Mesenchymal stem cell (in vitro differentiated cells and primary cell): ENCODE data around the gene WDR1.

Experiments
- DNase-seq: peaks from one replicate; pipeline ENCODE4 v3.0.0-alpha.2; 2013
- H2AFZ ChIP-seq: one replicate; pipeline ENCODE4 v1.6.1; 2013; ENCODE audit warnings: low read depth, mild to moderate bottlenecking, control low read depth, inconsistent platforms, low read length, moderate library complexity
- H2AK5ac ChIP-seq: 2 replicates; pipeline ENCODE4 v1.6.1; 2013; ENCODE audit warnings: low read length, moderate library complexity, mild to moderate bottlenecking, inconsistent platforms; ENCODE audit not compliant: severe bottlenecking
- H2BK120ac ChIP-seq: one replicate; pipeline ENCODE4 v1.6.1; 2013; ENCODE audit warnings: low read depth, mild to moderate bottlenecking, inconsistent platforms, low read length, moderate library complexity
- H2BK12ac ChIP-seq, 2 experiments: one replicate each; pipeline ENCODE4 v1.6.1; 2013; ENCODE audit warnings: inconsistent platforms in 2 of 2, low read length in 2 of 2, mild to moderate bottlenecking in 2 of 2, moderate library complexity in 2 of 2, control low read depth in 1 of 2
- H2BK15ac ChIP-seq: one replicate; pipeline ENCODE4 v1.6.1; 2013; ENCODE audit warnings: mild to moderate bottlenecking, low read depth, inconsistent platforms; ENCODE audit not compliant: poor library complexity, severe bottlenecking
- H2BK5ac ChIP-seq: 2 replicates; pipeline ENCODE4 v1.6.1; 2013; ENCODE audit warnings: low read depth, mild to moderate bottlenecking, low read length, control low read depth, inconsistent platforms; ENCODE audit not compliant: poor library complexity, severe bottlenecking
- H3K14ac ChIP-seq, 2 experiments: one replicate each; pipeline ENCODE4 v1.6.1; 2013; ENCODE audit warnings: inconsistent platforms in 2 of 2, low read length in 2 of 2, control low read depth in 1 of 2, mild to moderate bottlenecking in 1 of 2, moderate library complexity in 1 of 2
- H3K18ac ChIP-seq, 2 experiments: one replicate each; pipeline ENCODE4 v1.6.1; 2013; ENCODE audit warnings: inconsistent platforms in 2 of 2, low read length in 2 of 2, control low read depth in 1 of 2, low read depth in 1 of 2, mild to moderate bottlenecking in 1 of 2
- H3K23ac ChIP-seq, 2 experiments: one replicate each; pipeline ENCODE4 v1.6.1; 2013; ENCODE audit warnings: inconsistent platforms in 2 of 2, low read length in 2 of 2, mild to moderate bottlenecking in 2 of 2, moderate library complexity in 2 of 2, control low read depth in 1 of 2
- H3K27ac ChIP-seq: 2 replicates; pipeline ENCODE4 v1.5.1; 2013; ENCODE audit warnings: mild to moderate bottlenecking, moderate library complexity, low read length, control low read depth, inconsistent platforms; ENCODE audit not compliant: poor library complexity, severe bottlenecking
- H3K27me3 ChIP-seq, 2 experiments: 2 replicates each; pipeline versions ENCODE4 v1.6.1 to v1.7.0; 2013; ENCODE audit warnings: low read length in 2 of 2, mild to moderate bottlenecking in 2 of 2, moderate library complexity in 2 of 2, control low read depth in 1 of 2, inconsistent platforms in 1 of 2; ENCODE audit not compliant: control insufficient read depth in 1 of 2, insufficient read depth in 1 of 2
- H3K36me3 ChIP-seq, 2 experiments: 2 replicates each; pipeline versions ENCODE4 v1.6.1 to v1.7.0; 2013; ENCODE audit warnings: low read length in 2 of 2, control low read depth in 1 of 2, inconsistent platforms in 1 of 2, low read depth in 1 of 2, mild to moderate bottlenecking in 1 of 2; ENCODE audit not compliant: insufficient read depth in 2 of 2, control insufficient read depth in 1 of 2
- H3K4ac ChIP-seq, 2 experiments: one replicate each; pipeline ENCODE4 v1.6.1; 2013; ENCODE audit warnings: inconsistent platforms in 2 of 2, low read length in 2 of 2, mild to moderate bottlenecking in 2 of 2, moderate library complexity in 2 of 2, control low read depth in 1 of 2, low read depth in 1 of 2
- H3K4me1 ChIP-seq: 2 replicates; pipeline ENCODE4 v1.6.1; 2013; ENCODE audit warnings: low read depth, low read length, control low read depth; ENCODE audit not compliant: control insufficient read depth, insufficient read depth
- H3K4me2 ChIP-seq: 2 replicates; pipeline ENCODE4 v1.6.1; 2013; ENCODE audit warnings: low read length, mild to moderate bottlenecking, inconsistent platforms; ENCODE audit not compliant: poor library complexity, severe bottlenecking
- H3K4me3 ChIP-seq, 2 experiments: 2 replicates each; pipeline versions ENCODE4 v1.5.1 to v1.7.0; 2013; ENCODE audit warnings: low read length in 2 of 2, mild to moderate bottlenecking in 2 of 2, control low read depth in 1 of 2, low read depth in 1 of 2; ENCODE audit not compliant: insufficient read depth in 1 of 2
- H3K79me1 ChIP-seq: replicated peaks from 2 replicates; pipeline ENCODE4 v1.6.1; 2013; ENCODE audit warnings: mild to moderate bottlenecking, control low read depth, low read length, inconsistent platforms; ENCODE audit not compliant: poor library complexity, severe bottlenecking
- H3K9ac ChIP-seq: 2 replicates; pipeline ENCODE4 v1.7.0; 2013; ENCODE audit warnings: mild to moderate bottlenecking, low read length, moderate library complexity
- H3K9me3 ChIP-seq: 2 replicates; pipeline ENCODE4 v1.7.0; 2013; ENCODE audit warnings: mild to moderate bottlenecking, low read length; ENCODE audit not compliant: control insufficient read depth
- H4K8ac ChIP-seq: one replicate; pipeline ENCODE4 v1.6.1; 2013; ENCODE audit warnings: inconsistent platforms, mild to moderate bottlenecking, low read length, moderate library complexity
- H4K91ac ChIP-seq: one replicate; pipeline ENCODE4 v1.6.1; 2013; ENCODE audit warnings: mild to moderate bottlenecking, low read length, inconsistent platforms
- WGBS: methylation state at CpG from one replicate; pipeline ENCODE4 v1.1.7; 2013; ENCODE audit warnings: mixed read lengths; 5-methylcytosine and 5-hydroxymethylcytosine counted together

Gene WDR1

DNA sequence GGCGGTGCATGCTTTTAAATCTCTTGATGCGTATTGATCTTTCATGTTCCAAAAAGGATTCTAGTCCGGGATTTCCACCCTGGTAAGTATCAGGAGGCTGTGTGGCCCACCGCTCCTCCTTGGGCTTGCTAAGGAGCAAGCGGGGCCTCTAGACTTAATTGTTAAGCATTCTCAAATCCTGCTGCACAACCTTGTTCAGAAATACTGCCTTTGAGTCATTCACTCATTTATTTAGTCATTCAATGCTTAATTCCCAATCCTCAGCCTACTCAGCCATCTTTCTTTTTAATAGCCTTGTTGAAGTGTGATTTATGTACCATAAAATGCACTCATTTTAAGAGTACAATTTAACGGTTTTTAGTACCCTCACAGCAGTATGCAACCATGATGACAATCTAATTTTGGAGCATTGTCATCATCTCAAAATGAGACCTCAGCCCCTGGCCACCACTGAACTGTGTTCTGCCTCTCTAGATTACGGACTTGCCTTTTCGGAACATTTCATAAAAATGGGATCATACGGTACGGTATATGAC is 79.7 kb downstream of the WDR1 start:
- 84% methylated on average over 10 of the region's 10 CpGs for WGBS
- no peak overlapping the region for H2BK12ac ChIP-seq

DNA sequence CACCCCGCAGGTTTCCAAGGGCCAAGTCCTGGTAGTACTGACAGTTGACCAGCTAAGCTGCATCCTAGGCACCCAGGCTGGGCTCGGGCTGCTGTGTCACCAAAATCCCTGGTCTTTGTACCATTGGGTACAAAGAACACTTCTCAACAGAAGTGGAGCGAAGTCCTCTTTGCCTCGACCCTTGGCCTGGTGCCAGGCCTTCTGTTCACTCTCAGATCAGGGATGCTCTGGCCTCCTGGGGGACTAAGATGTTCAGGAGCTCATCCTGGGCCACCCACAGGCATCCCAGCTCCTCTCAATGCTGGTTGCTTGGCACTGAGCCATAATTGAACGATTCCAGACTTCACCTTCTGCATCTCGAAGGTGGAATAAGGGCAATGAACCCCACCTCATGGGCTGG is 81.5 kb downstream of the WDR1 start:
- Histone ChIP-seq H2BK15ac (no peak overlapping the region), H3K14ac (no peak overlapping the region), H3K23ac (no peak overlapping the region), H3K9ac (no peak overlapping the region), H3K4ac (no peak overlapping the region), H3K18ac (no peak overlapping the region), H2AFZ (no peak overlapping the region), H3K4me3 (no peak overlapping the region), H4K91ac (no peak overlapping the region), H3K27ac (no peak overlapping the region), H3K4me2 (no peak overlapping the region), H3K36me3 (no peaks in the 10 kb centered on the region), H3K9me3 (no peaks in the 10 kb centered on the region), H2BK120ac (no peak overlapping the region), H3K27me3 (peaks cover 4 to 7% of the 10 kb centered on the region in 2 experiments), H4K8ac (no peak overlapping the region), H2AK5ac (no peak overlapping the region), H2BK5ac (no peak overlapping the region), H3K4me1 (peaks cover 14% of the 10 kb centered on the region), H3K79me1 (no peaks in the 10 kb centered on the region), H2BK12ac (no peak overlapping the region)
- WGBS: 85% methylated on average over 6 of the region's 6 CpGs
- DNase-seq: no peak

More for the DNA sequence above, 79.7 kb downstream of the WDR1 start:
- no peak overlapping the region for H3K4me2 ChIP-seq
- no peak overlapping the region for H3K18ac ChIP-seq
- no peaks in the 10 kb centered on the region for H3K79me1 ChIP-seq
- H2BK120ac ChIP-seq: no peak overlapping the region
- no peak overlapping the region for H3K23ac ChIP-seq
- DNase-seq: no peak
- H4K8ac ChIP-seq: no peak overlapping the region
- H3K27me3 ChIP-seq: peaks cover 4 to 7% of the 10 kb centered on the region in 2 experiments
- no peak overlapping the region for H3K4me3 ChIP-seq
- H2AFZ ChIP-seq: no peak overlapping the region
- no peak overlapping the region for H2AK5ac ChIP-seq
- H3K14ac ChIP-seq: no peak overlapping the region
- H3K4ac ChIP-seq: no peak overlapping the region
- H3K27ac ChIP-seq: no peak overlapping the region
- H3K9me3 ChIP-seq: no peaks in the 10 kb centered on the region
- H3K9ac ChIP-seq: no peak overlapping the region
- no peak overlapping the region for H2BK15ac ChIP-seq
- no peaks in the 10 kb centered on the region for H3K36me3 ChIP-seq
- no peak overlapping the region for H4K91ac ChIP-seq
- H2BK5ac ChIP-seq: no peak overlapping the region
- H3K4me1 ChIP-seq: peaks cover 14% of the 10 kb centered on the region

DNA sequence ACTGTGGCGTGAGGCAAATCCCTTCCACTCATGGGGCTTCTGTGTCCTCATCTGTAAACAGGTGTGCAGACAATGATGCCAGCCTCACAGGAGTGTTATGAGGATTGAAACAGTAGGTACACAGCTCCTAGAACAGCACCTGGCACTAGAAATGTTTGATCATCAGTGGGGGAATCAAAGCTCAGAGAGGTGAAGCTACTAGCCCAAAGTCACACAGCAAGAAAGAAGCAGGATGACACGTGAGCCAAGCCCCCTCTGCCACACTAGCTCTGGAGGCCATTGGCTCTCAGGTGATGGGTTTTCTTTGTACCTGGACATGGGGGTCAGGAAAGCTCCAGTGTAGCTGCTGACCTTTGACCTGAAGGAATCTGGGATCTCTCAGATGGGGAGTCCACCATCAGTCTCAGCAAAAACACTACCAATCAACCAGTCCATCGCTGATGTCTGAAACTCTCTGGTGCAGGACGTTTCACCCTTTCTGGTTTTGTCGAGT is 81.9 kb downstream of the WDR1 start:
- Histone ChIP-seq H2BK12ac (no peak overlapping the region), H3K4ac (no peak overlapping the region), H3K9ac (no peak overlapping the region), H3K14ac (no peak overlapping the region), H3K79me1 (no peaks in the 10 kb centered on the region), H2BK15ac (no peak overlapping the region), H4K8ac (no peak overlapping the region), H3K9me3 (no peaks in the 10 kb centered on the region), H3K27me3 (peaks cover 4 to 7% of the 10 kb centered on the region in 2 experiments), H4K91ac (no peak overlapping the region), H2AK5ac (peak overlapping the region; percentile 41), H3K4me1 (peaks cover 14% of the 10 kb centered on the region), H3K23ac (no peak overlapping the region), H2BK120ac (no peak overlapping the region), H3K27ac (no peak overlapping the region), H3K4me2 (no peak overlapping the region), H2AFZ (no peak overlapping the region), H3K18ac (no peak overlapping the region), H3K4me3 (no peak overlapping the region), H3K36me3 (no peaks in the 10 kb centered on the region), H2BK5ac (no peak overlapping the region)
- 83% methylated on average over 5 of the region's 5 CpGs for WGBS
- DNase-seq: no peak

DNA sequence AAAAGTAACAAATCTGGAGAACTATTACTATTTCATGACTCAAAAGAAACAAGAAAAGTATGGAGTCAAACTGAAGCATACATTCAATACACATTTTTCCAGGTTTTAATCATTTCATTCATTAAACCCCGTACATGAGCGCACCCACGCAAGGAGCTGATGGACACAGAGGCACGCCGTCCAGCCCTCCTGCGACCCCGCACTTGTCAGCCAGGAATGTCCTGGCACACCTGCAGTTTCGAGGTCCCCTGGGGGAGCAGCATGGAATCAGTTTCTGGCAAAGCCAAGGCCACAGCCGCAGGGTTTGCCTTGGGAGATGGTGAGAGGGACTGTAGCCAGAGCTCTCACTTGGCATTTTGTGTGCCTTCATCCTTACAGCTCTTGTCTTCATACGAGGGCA is 82.5 kb downstream of the WDR1 start:
- Histone ChIP-seq H2BK5ac (no peak overlapping the region), H3K36me3 (no peaks in the 10 kb centered on the region), H2BK120ac (no peak overlapping the region), H3K79me1 (no peaks in the 10 kb centered on the region), H3K18ac (no peak overlapping the region), H2AK5ac (peak overlapping the region; percentile 41), H3K4me2 (no peak overlapping the region), H3K14ac (no peak overlapping the region), H3K9me3 (no peaks in the 10 kb centered on the region), H3K9ac (peak overlapping the region; percentile 44), H3K23ac (no peak overlapping the region), H3K4ac (no peak overlapping the region), H3K4me3 (no peak overlapping the region), H3K27me3 (peaks cover 0 to 6% of the 10 kb centered on the region in 2 experiments), H2AFZ (no peak overlapping the region), H3K4me1 (peaks cover 14% of the 10 kb centered on the region), H4K91ac (no peak overlapping the region), H2BK12ac (no peak overlapping the region), H4K8ac (no peak overlapping the region), H2BK15ac (no peak overlapping the region), H3K27ac (no peak overlapping the region)
- 91% methylated on average over 10 of the region's 10 CpGs for WGBS
- DNase-seq: no peak
